ENCODE results near the gene KSR2.

GRCh38 chr12:117968826-117969659 is at the start of gene KSR2:
- TF ChIP-seq CTCF (IDR thresholded peaks at IDR 0.05), result no peak
- TF ChIP-seq POLR2A (IDR thresholded peaks at IDR 0.05), result no peak

Measured in testis (tissue), 2 donors.